NCI-H2171 (cell line): ENCODE results near the gene CLIP2.
A peak's percentile ranks its signal among the peaks of the same experiment; 100 is the strongest.
"Not testable (repeated sequence)": the region's sequence is repeated elsewhere in the genome, so short reads cannot be mapped to it uniquely, and the experiment has no call there.

Experiments
- DNase-seq: peaks from one replicate; lab custom pipeline; 2025; lab: John Stamatoyannopoulos, UW

CLIP2 gene

GRCh38 chr7:74289018-74289658 is at the start of gene CLIP2:
CLIP2 (plus strand) TSS chr7:74289407; CDS start chr7:74317547, 28,140 bp downstream.
- DNase-seq: peak; percentile 89

- DNase-seq: no peak
Observed at GRCh38 chr7:74240482-74240881, 48.7 kb upstream of the CLIP2 start.

- no peak for DNase-seq
Observed at GRCh38 chr7:74242122-74242443, 47.1 kb upstream of the CLIP2 start.

- no peak for DNase-seq
Observed at GRCh38 chr7:74246497-74246896, 42.7 kb upstream of the CLIP2 start.

GRCh38 chr7:74248156-74248555 is 41.1 kb upstream of the CLIP2 start:
- DNase-seq: no peak

GRCh38 chr7:74249058-74249457 is 40.1 kb upstream of the CLIP2 start:
- DNase-seq: not testable (repeated sequence)

GRCh38 chr7:74252893-74253292 is 36.3 kb upstream of the CLIP2 start:
- peak; percentile 11 for DNase-seq

GRCh38 chr7:74253331-74253730 is 35.9 kb upstream of the CLIP2 start:
- no peak for DNase-seq

- DNase-seq: no peak
Observed at GRCh38 chr7:74253835-74254128, 35.4 kb upstream of the CLIP2 start.

GRCh38 chr7:74254129-74254857 is 34.9 kb upstream of the CLIP2 start, which contains the start of gene RFC2:
RFC2 (minus strand) TSS chr7:74254399; CDS start chr7:74254383, 16 bp downstream.
- DNase-seq: peak; percentile 92

- no peak for DNase-seq
Observed at GRCh38 chr7:74254858-74255379, 34.3 kb upstream of the CLIP2 start.

GRCh38 chr7:74255461-74255860 is 33.7 kb upstream of the CLIP2 start:
- DNase-seq: not testable (repeated sequence)

GRCh38 chr7:74256491-74257408 is 32.5 kb upstream of the CLIP2 start:
- DNase-seq: no peak

- no peak for DNase-seq
Observed at GRCh38 chr7:74258639-74259038, 30.6 kb upstream of the CLIP2 start.

GRCh38 chr7:74262639-74263398 is 26.4 kb upstream of the CLIP2 start:
- no peak for DNase-seq

GRCh38 chr7:74263399-74264120 is 25.6 kb upstream of the CLIP2 start:
- no peak for DNase-seq

GRCh38 chr7:74266191-74266963 is 22.8 kb upstream of the CLIP2 start:
- no peak for DNase-seq

GRCh38 chr7:74267756-74268565 is 21.2 kb upstream of the CLIP2 start:
- no peak for DNase-seq

- DNase-seq: peak; percentile 88
Observed at GRCh38 chr7:74269757-74270277, 19.4 kb upstream of the CLIP2 start.
